ENCODE results near the gene C2orf49.

The C2orf49 gene

GRCh38 chr2:105358593-105358992 lies 21.3 kb downstream of the C2orf49 start:
- H2AFZ ChIP-seq (ENCODE audit: low read depth, low read length) = no peak overlapping the region
- no peak overlapping the region for H3K9ac ChIP-seq (ENCODE audit: low read depth, low read length)
- peaks cover 3% of the 10 kb centered on the region for H3K9me3 ChIP-seq (ENCODE audit: insufficient read depth, low read length, severe bottlenecking)
- no peak overlapping the region for H3K27ac ChIP-seq (ENCODE audit: low read length)
- H4K20me1 ChIP-seq (ENCODE audit: insufficient read depth, low read length) = no peaks in the 10 kb centered on the region
- H3K27me3 ChIP-seq (ENCODE audit: insufficient read depth, low read length, poor library complexity) = no peaks in the 10 kb centered on the region
- DNase-seq (no peak), ATAC-seq (ENCODE audit: insufficient read depth, low read depth) (no peak)
- H3K4me3 ChIP-seq (ENCODE audit: low read depth in 1 of 2, low read length in 2 of 2) = no peak overlapping the region
- no peaks in the 10 kb centered on the region for H3K79me2 ChIP-seq (ENCODE audit: insufficient read depth, low read length)
- H3K4me2 ChIP-seq (ENCODE audit: insufficient read depth, low read length) = no peak overlapping the region
- H3K36me3 ChIP-seq (ENCODE audit: insufficient read depth, low read length) = peaks cover 37% of the 10 kb centered on the region
- H3K4me1 ChIP-seq (ENCODE audit: insufficient read depth, low read length) = peaks cover 13% of the 10 kb centered on the region
- no peak for TF ChIP-seq EZH2 (IDR thresholded peaks at IDR 0.05; ENCODE audit: borderline replicate concordance, low read depth, low read length, severe bottlenecking)
- TF ChIP-seq CTCF (IDR thresholded peaks at IDR 0.05; ENCODE audit: borderline replicate concordance, extremely low read depth, low read length, poor library complexity, severe bottlenecking) = no peak

- ATAC-seq (ENCODE audit: insufficient read depth, low read depth) (peak; percentile 88), DNase-seq (peak; percentile 64)
- TF ChIP-seq CTCF (IDR thresholded peaks at IDR 0.05; ENCODE audit: borderline replicate concordance, extremely low read depth, low read length, poor library complexity, severe bottlenecking) (no peak), EZH2 (IDR thresholded peaks at IDR 0.05; ENCODE audit: borderline replicate concordance, low read depth, low read length, severe bottlenecking) (no peak)
- H4K20me1 ChIP-seq (ENCODE audit: insufficient read depth, low read length) = no peaks in the 10 kb centered on the region; the same call in 1 of the 2 replicates
- H3K4me1 ChIP-seq (ENCODE audit: insufficient read depth, low read length) = peaks cover 13% of the 10 kb centered on the region
- H3K9ac ChIP-seq (ENCODE audit: low read depth, low read length) = no peak overlapping the region
- no peaks in the 10 kb centered on the region for H3K27me3 ChIP-seq (ENCODE audit: insufficient read depth, low read length, poor library complexity)
- peak overlapping the region; percentile 47 for H3K27ac ChIP-seq (ENCODE audit: low read length)
- no peaks in the 10 kb centered on the region for H3K79me2 ChIP-seq (ENCODE audit: insufficient read depth, low read length)
- no peak overlapping the region for H3K4me3 ChIP-seq (ENCODE audit: low read depth in 1 of 2, low read length in 2 of 2)
- peak overlapping the region; percentile 11 for H3K4me2 ChIP-seq (ENCODE audit: insufficient read depth, low read length)
- no peak overlapping the region for H2AFZ ChIP-seq (ENCODE audit: low read depth, low read length)
- H3K9me3 ChIP-seq (ENCODE audit: insufficient read depth, low read length, severe bottlenecking) = peaks cover 3% of the 10 kb centered on the region
- H3K36me3 ChIP-seq (ENCODE audit: insufficient read depth, low read length) = peaks cover 20% of the 10 kb centered on the region
Measured at GRCh38 chr2:105361102-105361889, 24.0 kb downstream of the C2orf49 start.

- TF ChIP-seq CTCF (IDR thresholded peaks at IDR 0.05; ENCODE audit: borderline replicate concordance, extremely low read depth, low read length, poor library complexity, severe bottlenecking) (no peak), EZH2 (IDR thresholded peaks at IDR 0.05; ENCODE audit: borderline replicate concordance, low read depth, low read length, severe bottlenecking) (no peak)
- DNase-seq (no peak), ATAC-seq (ENCODE audit: insufficient read depth, low read depth) (no peak)
- no peak overlapping the region for H3K4me3 ChIP-seq (ENCODE audit: low read depth in 1 of 2, low read length in 2 of 2)
- H3K79me2 ChIP-seq (ENCODE audit: insufficient read depth, low read length) = no peaks in the 10 kb centered on the region
- no peak overlapping the region for H2AFZ ChIP-seq (ENCODE audit: low read depth, low read length)
- H3K27ac ChIP-seq (ENCODE audit: low read length) = no peak overlapping the region
- H3K9ac ChIP-seq (ENCODE audit: low read depth, low read length) = no peak overlapping the region
- H3K36me3 ChIP-seq (ENCODE audit: insufficient read depth, low read length) = peaks cover 7% of the 10 kb centered on the region; the same call in 1 of the 2 replicates
- H3K27me3 ChIP-seq (ENCODE audit: insufficient read depth, low read length, poor library complexity) = no peaks in the 10 kb centered on the region
- no peak overlapping the region for H3K4me2 ChIP-seq (ENCODE audit: insufficient read depth, low read length)
- no peaks in the 10 kb centered on the region for H3K9me3 ChIP-seq (ENCODE audit: insufficient read depth, low read length, severe bottlenecking)
- H4K20me1 ChIP-seq (ENCODE audit: insufficient read depth, low read length) = no peaks in the 10 kb centered on the region; the same call in 1 of the 2 replicates
- peaks cover 13% of the 10 kb centered on the region for H3K4me1 ChIP-seq (ENCODE audit: insufficient read depth, low read length)
Measured at GRCh38 chr2:105362862-105363591, 25.7 kb downstream of the C2orf49 start.

Data from DND-41 (cell line).